Activated CD8-positive, alpha-beta memory T cell treated with anti-CD3 and anti-CD28 coated beads, Interleukin-2, amount 50 U/mL, for 1 hour (primary cell): ENCODE data around the gene RPS5.
"Not testable (repeated sequence)": the region's sequence is repeated elsewhere in the genome, so short reads cannot be mapped to it uniquely, and the experiment has no call there.

ENCODE experiments used
- DNase-seq: peaks from one replicate; pipeline ENCODE4 v3.0.0-alpha.2; 2020; ENCODE audit errors: extremely low read depth

Gene RPS5

GRCh38 chr19:58356766-58357480, 30.1 kb upstream of the RPS5 start:
- no peak for DNase-seq

GRCh38 chr19:58357481-58358145, 29.5 kb upstream of the RPS5 start:
- DNase-seq = no peak

DNA sequence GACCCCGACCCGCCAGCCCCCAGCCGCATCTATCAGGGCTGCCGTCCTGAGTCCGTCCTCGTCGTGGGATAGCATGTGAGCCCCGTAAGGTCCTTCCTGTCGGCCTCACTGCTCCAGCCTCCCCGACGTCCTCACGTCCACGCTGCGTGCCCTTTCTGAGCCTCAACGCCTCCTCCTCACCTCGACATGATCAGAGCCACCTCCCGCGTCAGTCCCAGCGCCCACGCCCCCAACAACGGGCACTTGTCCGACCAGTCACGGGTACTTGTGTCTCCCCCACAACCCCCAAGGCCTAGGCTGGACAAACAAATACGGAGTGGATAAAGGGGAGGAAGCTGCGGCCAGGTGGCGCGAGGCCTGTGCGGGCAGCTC, 25.2 kb upstream of the RPS5 start:
- no peak for DNase-seq

GRCh38 chr19:58362272-58362994, 24.6 kb upstream of the RPS5 start, which contains the start of gene ZNF497:
TSS of gene ZNF497 (minus strand) at chr19:58362751. CDS start at chr19:58357635, 5,116 bp downstream.
- peak; percentile 88 for DNase-seq

GRCh38 chr19:58364146-58364545, 22.9 kb upstream of the RPS5 start:
- no peak for DNase-seq

DNA sequence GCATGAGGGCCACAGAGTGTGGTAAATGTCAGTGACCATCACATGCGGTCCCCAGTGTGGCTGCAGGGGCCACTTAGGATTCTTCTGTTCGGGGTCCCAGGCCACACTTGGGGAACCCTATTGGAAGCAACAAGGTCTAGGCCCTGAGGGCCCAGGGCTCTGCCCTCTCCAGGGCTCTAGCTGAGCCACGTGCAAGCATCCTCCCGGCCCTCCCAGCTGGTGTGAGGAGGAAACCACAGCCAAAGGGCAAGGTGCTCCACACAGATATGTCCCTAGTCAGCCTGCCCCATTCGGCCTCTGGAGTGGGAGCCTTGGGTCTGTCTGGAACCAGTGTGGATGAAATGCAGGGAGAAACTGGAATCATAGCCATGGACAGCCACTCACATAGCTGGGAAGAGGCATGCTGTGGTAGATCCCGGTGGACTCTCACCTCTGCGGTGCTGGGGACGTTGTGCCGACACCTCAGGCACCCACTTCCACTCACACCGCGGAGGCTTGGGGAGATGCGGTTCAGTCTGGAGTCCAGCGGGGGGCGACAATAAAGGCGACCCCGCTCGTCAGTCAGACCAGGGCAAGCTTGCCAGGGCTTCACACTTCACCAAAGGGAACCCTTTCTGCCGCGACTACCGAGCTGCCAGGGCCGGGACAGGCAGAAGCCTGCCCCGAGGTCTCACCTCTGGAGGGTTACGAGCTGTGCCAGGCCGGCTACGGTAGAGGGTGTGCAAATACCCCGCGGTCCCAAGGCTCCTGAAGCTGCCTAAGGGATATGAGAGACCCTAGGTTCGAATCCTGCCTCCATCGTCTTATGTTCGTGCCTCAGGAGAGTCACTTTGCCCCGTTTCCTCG, 20.3 kb upstream of the RPS5 start:
- no peak for DNase-seq

- no peak for DNase-seq
Observed at GRCh38 chr19:58367698-58368454, 19.2 kb upstream of the RPS5 start.

GRCh38 chr19:58368561-58369360, 18.3 kb upstream of the RPS5 start:
- DNase-seq = no peak

DNA sequence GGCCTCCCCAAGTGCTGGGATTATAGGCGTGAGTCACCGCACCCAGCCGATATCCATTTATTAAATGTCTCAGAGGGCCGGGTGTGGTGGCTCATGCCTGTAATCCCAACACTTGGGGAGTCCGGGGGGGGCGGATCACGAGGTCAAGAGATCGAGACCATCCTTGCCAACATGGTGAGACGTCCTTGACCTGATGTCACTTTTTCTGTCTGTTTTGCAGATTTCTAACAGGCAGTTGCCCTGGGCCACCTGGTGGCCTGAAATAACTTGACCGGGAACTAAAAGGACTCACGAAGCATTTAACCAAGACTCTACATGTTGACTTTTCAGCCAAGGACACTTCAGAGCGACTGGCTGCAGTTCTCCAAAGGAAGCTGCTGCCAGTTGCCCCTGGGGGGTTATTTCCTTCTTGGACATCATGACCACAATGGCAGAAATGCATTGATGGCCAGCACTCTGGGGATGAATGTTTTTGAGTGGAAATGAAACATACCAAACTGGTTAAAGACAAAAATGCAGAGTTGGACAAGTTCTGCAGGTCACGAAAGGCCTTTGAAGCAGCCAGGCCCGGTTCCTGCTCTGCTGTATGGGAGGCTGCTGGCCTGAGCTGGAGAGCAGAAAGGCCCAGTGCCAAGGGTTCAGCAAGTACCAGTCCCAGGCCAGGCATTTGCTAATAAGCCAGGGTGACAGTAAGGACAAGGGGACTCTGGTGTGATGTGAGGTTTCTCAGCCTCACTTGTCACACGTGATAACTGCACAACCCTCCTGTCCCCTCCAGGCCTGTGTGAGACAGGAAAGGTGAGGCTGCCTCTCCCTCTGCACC, 14.5 kb upstream of the RPS5 start:
- DNase-seq = no peak

- no peak for DNase-seq
Observed at GRCh38 chr19:58374200-58374599, 12.9 kb upstream of the RPS5 start.

DNA sequence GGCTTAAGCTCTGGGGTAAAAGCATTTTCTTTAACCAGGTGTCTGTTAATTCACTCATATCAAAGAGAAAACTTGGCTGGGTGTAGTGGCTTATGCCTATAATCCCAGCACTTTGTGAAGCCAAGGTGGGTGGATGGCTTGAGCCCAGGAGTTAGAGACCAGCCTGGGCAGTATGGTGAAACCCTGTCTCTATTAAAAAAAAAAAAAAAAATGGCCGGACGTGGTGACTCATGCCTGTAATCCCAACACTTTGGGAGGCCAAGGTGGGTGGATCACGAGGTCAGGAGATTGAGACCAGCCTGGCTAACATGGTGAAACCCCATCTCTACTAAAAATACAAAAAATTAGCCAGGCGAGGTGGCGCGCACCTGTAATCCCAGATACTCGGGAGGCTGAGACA, 10.3 kb upstream of the RPS5 start:
- not testable (repeated sequence) for DNase-seq

GRCh38 chr19:58379246-58379645, 7.8 kb upstream of the RPS5 start:
- no peak for DNase-seq

DNA sequence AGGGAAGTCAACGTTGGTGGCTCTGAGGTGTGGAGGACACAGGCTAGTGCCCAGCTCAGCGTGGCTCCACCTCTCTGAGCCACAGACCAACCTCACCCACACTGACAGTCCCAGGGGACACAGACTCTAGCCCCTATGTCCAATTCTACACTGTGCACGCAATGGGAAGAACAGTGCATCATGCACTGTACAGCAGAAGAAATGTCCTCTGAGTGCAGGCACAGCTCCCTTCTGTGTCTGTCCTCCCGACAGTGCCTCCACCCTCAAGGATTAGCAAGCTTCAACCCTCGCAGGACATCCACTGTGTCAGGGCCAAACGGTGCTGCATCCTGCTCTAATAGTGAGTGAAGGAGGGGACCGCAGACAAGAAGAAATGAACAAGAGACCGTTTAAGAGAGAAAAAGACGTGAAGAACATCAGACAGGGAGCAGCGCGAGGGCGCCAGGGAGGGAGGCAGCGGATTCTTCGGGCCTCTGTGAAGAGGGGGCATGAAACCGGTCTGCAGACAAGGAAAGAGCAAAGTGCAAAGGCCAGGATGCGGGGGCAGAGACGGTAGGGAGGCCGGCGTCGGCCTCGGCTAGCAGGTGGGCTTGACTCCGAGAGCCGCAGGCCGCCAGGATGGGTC, 6.9 kb upstream of the RPS5 start:
- no peak for DNase-seq

DNA sequence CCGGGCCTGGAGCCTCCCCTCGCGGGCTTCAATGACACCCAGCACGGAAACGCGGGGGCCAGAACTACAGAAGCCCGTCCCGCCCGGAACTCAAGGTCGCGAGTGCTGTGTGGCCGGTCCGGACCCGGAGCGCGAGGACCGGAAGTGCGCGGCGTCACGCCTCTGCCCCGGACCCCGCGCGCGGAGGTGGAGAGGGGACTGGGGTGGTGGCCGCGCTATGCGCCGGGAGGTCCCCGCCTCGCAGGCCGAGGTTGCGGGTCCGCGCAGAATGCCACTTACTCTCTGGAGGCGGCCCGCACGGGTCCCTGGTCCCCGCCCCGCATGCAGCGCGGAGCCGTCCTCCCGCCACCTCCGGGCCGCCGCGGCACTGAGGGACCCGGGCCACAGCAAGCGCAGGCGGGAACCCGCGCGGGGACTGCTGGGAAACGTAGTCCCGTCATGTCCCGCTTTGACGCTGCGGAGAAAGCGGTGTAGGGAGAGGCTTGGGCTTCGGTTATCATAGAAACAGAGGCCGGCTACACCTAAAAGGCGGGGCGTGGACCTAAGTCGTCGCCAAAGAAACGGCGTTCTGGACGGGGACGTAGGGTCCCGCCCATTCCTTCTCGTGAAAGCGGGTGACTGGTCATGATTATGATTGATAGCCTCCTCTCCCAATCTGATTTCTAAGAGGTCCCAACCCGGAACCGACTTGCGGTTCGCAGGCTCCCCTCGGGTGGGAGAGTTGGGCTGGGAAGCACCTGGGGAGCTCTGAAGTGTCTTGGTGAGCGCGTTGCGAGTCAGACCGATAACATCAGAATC, 6.2 kb upstream of the RPS5 start, which contains the start of gene ZNF837:
Gene ZNF837, minus strand, starts transcription at position 369 of the 798 bp plus-strand sequence. CDS start 11,698 bp downstream, outside the sequence.
- peak; percentile 98 for DNase-seq

DNA sequence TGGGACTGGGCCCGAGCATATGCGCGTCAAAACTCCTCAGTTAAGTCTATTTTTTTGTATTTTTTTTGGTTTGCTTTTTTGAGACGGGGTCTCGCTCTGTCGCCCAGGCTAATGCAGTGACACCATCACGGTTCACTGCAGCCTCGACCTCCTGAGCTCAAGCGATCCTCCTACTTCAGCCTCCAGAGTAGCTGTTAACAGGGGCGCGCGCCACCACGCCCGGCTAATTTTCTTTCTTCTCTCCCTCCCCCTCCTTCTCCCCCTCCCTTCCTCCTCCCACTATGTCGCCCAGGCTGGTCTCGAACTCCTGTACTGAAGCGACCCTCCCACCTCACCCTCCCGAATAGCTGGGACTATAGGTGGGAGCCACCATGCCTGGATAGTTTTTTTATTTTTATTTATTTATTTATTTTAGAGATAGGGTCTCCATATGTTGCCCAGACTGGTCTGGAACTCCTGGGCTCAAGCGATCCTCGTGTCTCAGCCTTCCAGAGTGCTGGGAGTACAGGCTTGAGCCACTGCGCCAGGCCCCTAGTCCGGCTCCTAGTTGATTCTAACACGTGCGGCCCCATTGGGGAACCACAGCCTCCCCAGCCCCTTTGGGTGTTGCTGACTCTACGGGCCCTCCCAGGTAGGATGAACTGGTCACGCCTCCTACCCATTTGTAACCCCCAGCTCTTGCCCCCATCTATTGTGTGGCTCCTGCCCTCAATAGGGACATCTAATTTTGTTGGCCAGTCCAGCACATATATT, 5.4 kb upstream of the RPS5 start:
- no peak for DNase-seq

DNA sequence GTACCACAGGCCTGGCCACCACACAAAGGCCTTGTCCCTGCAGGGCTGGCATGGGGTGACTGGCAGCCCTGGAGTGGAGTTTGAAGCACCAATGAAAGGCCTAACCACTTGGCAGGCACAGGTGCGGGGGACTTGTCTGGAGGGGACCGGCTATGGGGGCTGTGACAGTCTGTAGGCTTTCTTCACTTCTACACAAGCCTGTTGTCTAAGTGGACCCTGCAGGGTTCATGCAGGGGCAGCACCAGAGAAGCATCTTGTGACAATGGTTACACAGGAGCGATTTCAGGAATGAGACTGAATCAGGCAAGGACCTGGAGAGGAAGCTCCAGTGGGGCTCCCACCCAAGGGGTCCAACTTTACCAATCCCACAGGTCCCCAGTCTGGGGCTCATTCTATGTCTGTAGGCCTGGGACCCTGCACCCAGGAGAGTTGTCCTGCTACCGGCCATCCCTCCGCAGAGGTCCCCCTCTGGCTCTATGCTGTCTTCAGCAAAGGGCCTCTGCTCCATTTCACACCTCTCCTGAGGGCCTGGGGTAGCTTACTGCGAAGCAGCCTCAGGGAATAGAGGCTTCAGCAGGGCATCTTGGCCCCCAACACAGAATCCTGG, 4.0 kb upstream of the RPS5 start:
- DNase-seq = no peak
